HEK293 (cell line): ENCODE results near the gene ANAPC2.
A peak's percentile ranks its signal among the peaks of the same experiment; 100 is the strongest.

Experiments
- CTCF ChIA-PET: fragments of 350-600 bp; formaldehyde crosslinking; extraction: SDS; loops from one replicate; lab custom pipeline; 2021; ENCODE audit warnings: antibody characterized with exemption; lab: Yijun Ruan, JAX
- POLR2A ChIA-PET: fragments of 300-600 bp; formaldehyde crosslinking; extraction: SDS; loops from one replicate; lab custom pipeline; 2020; ENCODE audit warnings: antibody characterized with exemption, inconsistent platforms; lab: Yijun Ruan, JAX
- H3K27ac ChIP-seq: fragments of 200-500 bp; sonication (Bioruptor generic); 2 replicates; pipeline ENCODE4 v1.5.1; 2014; ENCODE audit warnings: low read depth, low read length, control low read depth, inconsistent platforms; ENCODE audit errors: extremely low read depth
- H3K36me3 ChIP-seq, 2 experiments: fragments of 200-500 bp in 1 of 2; sonication (Bioruptor generic) in 1 of 2; 1 replicate in 1 of 2; 2 replicates in 1 of 2; pipeline ENCODE4 v1.5.1; 2014 to 2017; ENCODE audit warnings: inconsistent platforms in 2 of 2, low read length in 2 of 2; ENCODE audit not compliant: control insufficient read depth in 2 of 2, insufficient read depth in 1 of 2
- H3K4me1 ChIP-seq: fragments of 200-500 bp; sonication (Bioruptor generic); 2 replicates; pipeline ENCODE4 v1.5.1; 2014; ENCODE audit warnings: mild to moderate bottlenecking, low read length, inconsistent platforms; ENCODE audit not compliant: control insufficient read depth, insufficient read depth
- H3K4me3 ChIP-seq: 2 replicates; pipeline ENCODE4 v1.5.1; 2011; ENCODE audit warnings: low read depth, mild to moderate bottlenecking, control low read depth, low read length, moderate library complexity
- H3K9me3 ChIP-seq: fragments of 200-500 bp; sonication (Bioruptor generic); 2 replicates; pipeline ENCODE4 v1.5.1; 2014; ENCODE audit warnings: low read depth, low read length, inconsistent platforms; ENCODE audit not compliant: control insufficient read depth, insufficient read depth
- AEBP2 ChIP-seq: fragments of 450-650 bp; formaldehyde crosslinking; IDR thresholded peaks from 2 replicates; pipeline ENCODE4 v1.5.1; 2016; ENCODE audit warnings: missing biosample characterization, missing genetic modification characterization, borderline replicate concordance
- GLIS2 ChIP-seq: fragments of 450-650 bp; formaldehyde crosslinking; IDR thresholded peaks from 2 replicates; pipeline ENCODE4 v1.5.1; 2016; ENCODE audit warnings: missing biosample characterization, missing genetic modification characterization
- ZBTB6 ChIP-seq: fragments of 450-650 bp; formaldehyde crosslinking; IDR thresholded peaks from 2 replicates; pipeline ENCODE4 v1.5.1; 2017; ENCODE audit warnings: missing biosample characterization, missing genetic modification characterization
- ZEB2 ChIP-seq: fragments of 450-650 bp; formaldehyde crosslinking; IDR thresholded peaks from 2 replicates; pipeline ENCODE4 v1.5.1; 2016; ENCODE audit warnings: missing biosample characterization, missing genetic modification characterization
- ZNF121 ChIP-seq: fragments of 450-650 bp; formaldehyde crosslinking; IDR thresholded peaks from 2 replicates; pipeline ENCODE4 v1.5.1; 2016; ENCODE audit warnings: missing biosample characterization, missing genetic modification characterization
- ZNF132 ChIP-seq: fragments of 450-650 bp; formaldehyde crosslinking; IDR thresholded peaks from 2 replicates; pipeline ENCODE4 v1.5.1; 2017; ENCODE audit warnings: missing biosample characterization, missing genetic modification characterization, borderline replicate concordance
- ZNF138 ChIP-seq: fragments of 450-650 bp; formaldehyde crosslinking; IDR thresholded peaks from 2 replicates; pipeline ENCODE4 v1.5.1; 2016; ENCODE audit warnings: missing biosample characterization, missing genetic modification characterization, borderline replicate concordance
- ZNF157 ChIP-seq: fragments of 450-650 bp; formaldehyde crosslinking; IDR thresholded peaks from 2 replicates; pipeline ENCODE4 v1.5.1; 2016; ENCODE audit warnings: missing biosample characterization, missing genetic modification characterization
- ZNF174 ChIP-seq: fragments of 450-650 bp; formaldehyde crosslinking; IDR thresholded peaks from 2 replicates; pipeline ENCODE4 v1.5.0; 2017; ENCODE audit warnings: missing biosample characterization, mild to moderate bottlenecking, missing genetic modification characterization
- ZNF26 ChIP-seq: fragments of 450-650 bp; formaldehyde crosslinking; IDR thresholded peaks from 2 replicates; pipeline ENCODE4 v1.5.1; 2016; ENCODE audit warnings: missing biosample characterization, missing genetic modification characterization
- ZNF324 ChIP-seq: fragments of 450-650 bp; formaldehyde crosslinking; IDR thresholded peaks from 2 replicates; pipeline ENCODE4 v1.5.1; 2016; ENCODE audit warnings: missing biosample characterization, missing genetic modification characterization
- ZNF423 ChIP-seq: fragments of 450-650 bp; formaldehyde crosslinking; IDR thresholded peaks from 2 replicates; pipeline ENCODE4 v1.5.1; 2016; ENCODE audit warnings: missing biosample characterization, missing genetic modification characterization
- ZNF488 ChIP-seq: fragments of 450-650 bp; formaldehyde crosslinking; IDR thresholded peaks from 2 replicates; pipeline ENCODE4 v1.5.1; 2016; ENCODE audit warnings: missing biosample characterization, missing genetic modification characterization
- ZNF548 ChIP-seq: fragments of 450-650 bp; formaldehyde crosslinking; IDR thresholded peaks from 2 replicates; pipeline ENCODE4 v1.5.1; 2016; ENCODE audit warnings: missing biosample characterization, missing genetic modification characterization
- ZNF621 ChIP-seq: fragments of 450-650 bp; formaldehyde crosslinking; IDR thresholded peaks from 2 replicates; pipeline ENCODE4 v1.5.1; 2017; ENCODE audit warnings: missing biosample characterization, missing genetic modification characterization
- ZNF792 ChIP-seq: fragments of 450-650 bp; formaldehyde crosslinking; IDR thresholded peaks from 2 replicates; pipeline ENCODE4 v1.5.1; 2016; ENCODE audit warnings: missing biosample characterization, missing genetic modification characterization
- ZNF843 ChIP-seq: fragments of 450-650 bp; formaldehyde crosslinking; IDR thresholded peaks from 2 replicates; pipeline ENCODE4 v1.5.1; 2016; ENCODE audit warnings: missing biosample characterization, missing genetic modification characterization

ANAPC2 gene

GRCh38 chr9:137165250-137165836, 23.0 kb downstream of the ANAPC2 start:
- TF ChIP-seq ZEB2 (tag by site-specific recombination) = no peak
- TF ChIP-seq ZNF548 (tag by site-specific recombination) = no peak
- TF ChIP-seq ZNF121 (tag by site-specific recombination) = no peak
- no peak for TF ChIP-seq ZNF157 (tag by site-specific recombination)
- Histone ChIP-seq H3K27ac (no peak overlapping the region), H3K4me1 (no peaks in the 10 kb centered on the region; the same call in 1 of the 2 replicates), H3K36me3 (no peaks in the 10 kb centered on the region), H3K9me3 (no peaks in the 10 kb centered on the region), H3K4me3 (no peak overlapping the region)
- CTCF ChIA-PET = interaction anchor here (0.9 kb wide), 1 partner anchor 23 kb away, joined by 3 read pairs; the partner anchor contains the start of genes ANAPC2 and SSNA1
- POLR2A ChIA-PET = interaction anchor here (0.6 to 1.9 kb wide), 3 partner anchors 24 to 54 kb away, joined by 3 to 7 read pairs (median 6); no protein-coding TSS in a partner anchor

- no peak overlapping the region for H3K27ac ChIP-seq
- H3K4me1 ChIP-seq = no peaks in the 10 kb centered on the region; the same call in 1 of the 2 replicates
- H3K36me3 ChIP-seq = no peaks in the 10 kb centered on the region
- H3K9me3 ChIP-seq = no peaks in the 10 kb centered on the region
- no peak overlapping the region for H3K4me3 ChIP-seq
- ChIA-PET CTCF (no interaction called here), POLR2A (no interaction called here)
- peak; percentile 43; the same call in 1 of the 2 replicates for TF ChIP-seq GLIS2 (tag by site-specific recombination)
- no peak for TF ChIP-seq ZNF138 (tag by site-specific recombination)
Observed at GRCh38 chr9:137164370-137165249, 23.8 kb downstream of the ANAPC2 start.

- Histone ChIP-seq H3K9me3 (no peaks in the 10 kb centered on the region), H3K27ac (no peak overlapping the region), H3K4me1 (no peaks in the 10 kb centered on the region), H3K4me3 (no peak overlapping the region), H3K36me3 (no peaks in the 10 kb centered on the region)
- CTCF ChIA-PET = interaction anchor here (0.6 kb wide), 1 partner anchor 42 kb away, joined by 4 read pairs; no protein-coding TSS in a partner anchor
- POLR2A ChIA-PET = interaction anchor here (2.5 kb wide), 1 partner anchor 34 kb away, joined by 7 read pairs; no protein-coding TSS in a partner anchor
- TF ChIP-seq ZNF488 (tag by site-specific recombination) = no peak
- TF ChIP-seq ZNF132 (tag by site-specific recombination) = no peak
- no peak for TF ChIP-seq ZBTB6 (tag by site-specific recombination)
- no peak for TF ChIP-seq ZNF621
- TF ChIP-seq ZNF423 = no peak
- TF ChIP-seq ZNF324 (tag by site-specific recombination) = no peak
- no peak for TF ChIP-seq ZNF792 (tag by site-specific recombination)
- no peak for TF ChIP-seq ZNF26
- TF ChIP-seq AEBP2 (tag by site-specific recombination) = no peak
- TF ChIP-seq ZNF174 (tag by site-specific recombination) = no peak
- no peak for TF ChIP-seq ZNF843 (tag by site-specific recombination)
- TF ChIP-seq, all 188 proteins: peak for 0
Observed at GRCh38 chr9:137163805-137164204, 24.6 kb downstream of the ANAPC2 start.
